Measurements from ENCODE around the gene MAP3K21.

The MAP3K21 gene

DNA sequence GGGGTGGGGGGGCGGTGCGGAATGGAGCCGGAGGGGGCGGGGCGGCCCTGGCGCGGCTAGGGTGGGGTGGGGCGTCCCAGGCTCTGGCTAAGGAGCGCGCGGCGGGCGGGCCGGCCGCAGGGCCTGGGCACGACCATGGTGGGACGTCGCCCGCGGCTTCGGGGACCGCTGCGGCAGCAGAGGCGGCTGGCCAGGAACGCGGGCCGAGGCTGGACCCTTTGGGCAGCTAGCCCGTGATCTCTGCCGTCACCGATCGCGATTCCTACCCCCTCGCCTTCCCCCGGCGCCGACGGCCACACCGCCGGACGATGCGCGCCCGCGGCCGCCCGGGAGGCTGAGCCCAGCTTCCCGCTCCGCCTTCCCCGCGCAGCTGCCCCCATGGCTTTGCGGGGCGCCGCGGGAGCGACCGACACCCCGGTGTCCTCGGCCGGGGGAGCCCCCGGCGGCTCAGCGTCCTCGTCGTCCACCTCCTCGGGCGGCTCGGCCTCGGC is at the start of gene MAP3K21:
Gene MAP3K21 (plus strand): TSS at position 74 of the 491 bp plus-strand sequence. CDS start 305 bp downstream, at position 379.
- peak in 9 of 58 donors; percentile 19 to 63 (median 48) for DNase-seq

- DNase-seq: no peak
Measured at GRCh38 chr1:233278631-233279030, 48.9 kb upstream of the MAP3K21 start.

DNA sequence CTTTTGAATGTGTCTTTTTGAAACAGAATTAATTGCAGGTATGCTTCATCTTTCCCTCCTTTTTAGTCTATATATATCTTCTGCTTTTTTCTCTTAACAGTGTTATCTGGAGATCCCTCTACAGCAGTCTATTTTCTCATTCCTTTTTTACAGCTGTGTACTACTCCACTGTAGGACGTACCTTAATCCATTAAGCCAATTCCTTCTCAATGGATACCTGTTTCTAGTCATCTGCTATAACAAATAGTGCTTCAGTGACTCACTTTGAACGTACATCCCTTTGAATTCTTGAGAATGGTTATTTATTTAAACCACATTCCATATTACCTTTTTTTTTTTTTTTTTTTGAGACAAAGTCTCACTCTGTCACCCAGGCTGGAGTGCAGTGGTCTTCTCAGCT is 47.6 kb upstream of the MAP3K21 start:
- no peak for DNase-seq

DNA sequence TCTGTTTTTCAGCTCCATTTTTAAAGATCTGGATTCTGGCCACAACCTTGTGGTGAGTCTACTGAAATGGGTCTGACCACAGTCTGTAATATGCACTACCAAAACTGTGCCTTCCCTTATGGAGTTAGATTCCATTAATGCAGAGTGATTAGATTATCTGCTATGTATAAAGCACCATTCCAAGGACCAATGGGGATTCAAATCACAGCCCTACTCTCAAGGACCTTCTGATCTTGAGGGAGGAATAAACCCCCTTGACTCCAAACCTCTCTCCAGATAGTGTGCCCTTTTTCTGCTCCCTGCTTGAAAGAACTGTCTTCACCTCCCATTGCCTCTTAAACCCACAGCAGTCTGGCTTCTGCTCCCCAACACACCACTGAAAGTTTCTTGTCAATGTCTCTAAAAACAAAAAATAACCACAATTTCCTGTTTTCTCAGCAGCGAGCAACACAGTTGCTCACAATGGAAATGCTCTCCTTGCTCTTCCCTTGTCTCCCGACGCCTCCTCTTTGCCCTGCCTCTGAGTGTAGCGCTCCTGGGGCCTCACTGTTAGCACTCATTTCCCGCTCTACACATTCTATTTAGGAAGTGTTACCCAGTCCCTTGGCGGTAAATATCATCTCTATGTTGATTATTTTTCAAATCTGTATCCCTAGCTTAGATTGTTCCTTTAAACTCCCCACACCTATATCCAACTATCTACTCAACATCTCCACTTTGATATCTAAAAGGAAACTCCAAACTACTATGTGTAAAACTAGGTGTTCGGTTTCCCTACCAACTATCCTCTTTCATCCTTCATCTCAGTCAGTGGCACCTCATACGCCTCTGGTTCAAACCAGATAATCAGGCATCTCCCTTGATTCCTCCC is 45.6 kb upstream of the MAP3K21 start:
- peak in 2 of 58 donors; percentile 17 to 32 for DNase-seq

- no peak for DNase-seq
Measured at GRCh38 chr1:233282582-233282886, 45.0 kb upstream of the MAP3K21 start.

DNA sequence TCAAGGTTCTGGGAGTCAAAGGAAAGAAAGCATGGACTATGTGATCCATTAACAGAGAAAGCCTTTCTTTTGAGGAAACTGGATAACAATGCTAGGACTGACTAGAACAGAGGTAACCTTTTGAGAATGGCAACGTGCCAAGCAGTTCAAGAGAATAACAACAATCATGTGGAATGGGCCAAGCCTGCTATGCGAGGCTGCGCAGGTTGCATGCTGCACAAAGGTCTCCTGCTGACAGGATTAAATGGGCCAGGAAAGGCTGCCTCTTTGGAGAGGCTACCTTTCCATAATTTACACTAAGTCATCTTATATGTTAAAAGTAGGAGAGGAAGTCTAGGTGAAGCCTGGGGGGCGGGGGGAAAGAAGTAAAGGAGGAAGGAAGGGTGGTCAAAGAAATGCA is 37.8 kb upstream of the MAP3K21 start:
- no peak for DNase-seq

DNA sequence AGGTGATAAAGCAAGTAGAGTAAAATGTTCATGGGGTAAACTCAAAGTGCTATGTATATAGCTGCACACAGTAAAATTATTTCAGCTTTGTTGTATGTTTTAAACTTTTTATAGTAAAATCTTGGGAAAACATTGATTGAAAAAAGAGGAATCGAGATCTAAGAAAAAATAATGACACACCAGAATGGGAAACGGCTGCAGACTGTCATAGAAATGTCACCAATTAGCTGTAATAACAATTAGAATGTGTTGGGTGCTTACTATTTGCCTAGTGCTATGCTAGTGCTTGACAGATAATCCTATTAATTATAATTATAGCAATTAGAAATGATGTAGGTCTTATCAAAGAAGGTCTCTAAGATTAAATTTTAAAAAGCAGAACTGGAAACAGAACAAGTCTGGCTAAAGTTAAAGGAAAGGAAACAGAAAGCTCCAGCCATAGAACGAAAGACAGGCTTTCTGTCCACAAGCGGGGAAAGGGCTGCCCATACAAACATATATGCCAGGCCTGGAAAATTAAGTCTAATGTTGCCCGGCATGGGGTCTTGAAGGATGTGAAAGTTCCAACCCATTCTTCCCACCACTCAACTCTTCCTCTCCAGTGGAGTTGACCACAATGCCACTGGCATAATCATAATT is 37.0 kb upstream of the MAP3K21 start:
- no peak for DNase-seq

DNA sequence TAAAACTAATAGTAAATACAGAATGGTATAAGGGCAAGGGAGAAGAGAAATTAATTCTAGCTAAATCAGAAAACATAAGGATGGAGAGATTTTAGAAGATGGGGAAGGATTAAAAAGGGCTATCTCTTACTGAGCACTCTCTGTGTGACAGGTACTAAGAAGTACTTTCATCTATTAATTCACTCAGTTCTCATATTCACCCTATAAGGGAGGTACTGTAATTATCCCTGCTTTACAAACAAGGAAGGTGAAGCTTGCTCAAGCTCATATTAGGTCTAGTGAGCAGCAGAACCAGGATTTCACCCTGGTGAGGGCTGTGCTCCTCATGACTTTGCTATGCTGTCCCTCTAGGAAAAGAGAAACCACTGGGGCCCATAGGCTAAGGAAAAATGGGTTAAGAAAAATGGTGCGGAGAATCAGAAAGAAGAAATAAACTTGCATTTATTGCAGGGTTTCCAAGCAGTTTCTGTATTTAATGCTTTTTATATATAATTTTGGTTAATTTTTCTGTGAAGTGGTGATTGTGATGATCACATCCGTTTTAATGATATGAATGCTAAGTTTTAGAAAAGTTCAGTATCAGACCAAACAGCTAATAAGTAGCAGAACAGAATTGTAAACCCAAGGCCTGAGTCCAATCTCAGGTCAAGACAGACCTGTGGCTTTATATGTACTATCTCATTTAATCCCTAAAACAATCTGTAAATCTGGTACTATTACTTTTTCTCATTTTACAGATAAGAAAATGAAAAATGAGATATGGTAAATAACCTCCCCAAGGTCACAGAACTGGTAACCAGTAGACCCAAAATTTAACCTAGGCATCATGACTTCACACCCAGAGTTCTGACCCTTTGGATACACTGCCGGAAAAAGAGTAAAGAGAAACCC is 33.7 kb upstream of the MAP3K21 start:
- no peak for DNase-seq

GRCh38 chr1:233294913-233295236 is 32.6 kb upstream of the MAP3K21 start:
- peak in 17 of 58 donors; percentile 5 to 51 (median 30) for DNase-seq

DNA sequence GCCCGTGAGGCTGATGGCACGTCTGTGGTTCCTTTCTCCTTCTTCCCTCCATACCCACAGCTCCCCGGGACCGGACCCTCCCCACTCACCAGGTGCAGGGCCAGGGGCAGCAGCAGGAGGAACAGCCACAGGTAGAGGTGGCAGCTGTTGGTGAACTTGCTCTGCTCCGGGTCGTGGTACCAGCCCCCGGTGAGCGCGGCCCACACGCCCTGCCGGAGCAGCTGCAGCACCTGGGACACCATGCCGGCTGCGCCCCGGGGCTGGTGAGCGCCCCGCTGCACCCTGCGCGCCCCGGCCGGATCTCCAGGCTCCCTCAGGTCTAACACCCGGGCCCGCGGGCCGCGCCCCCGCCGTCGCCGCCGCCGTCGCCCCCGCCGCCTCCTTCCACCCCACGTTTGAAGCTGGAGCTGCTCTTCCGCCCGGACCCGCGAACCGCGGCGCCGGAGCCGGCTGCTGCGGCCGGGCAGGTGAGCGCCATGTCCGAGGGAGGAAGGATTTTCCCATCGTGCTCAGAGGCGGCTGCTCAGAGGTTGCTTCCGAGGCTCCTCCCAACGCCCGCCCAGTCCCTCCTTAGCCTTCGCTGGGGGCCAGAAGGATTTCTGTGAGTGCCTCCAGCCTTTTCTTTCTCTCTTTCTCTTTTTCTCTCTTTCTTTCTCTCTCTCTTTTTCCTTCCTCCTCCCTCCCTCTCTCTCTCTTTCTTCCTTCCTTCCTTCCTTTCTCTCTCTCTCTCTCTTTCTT is 32.1 kb upstream of the MAP3K21 start, which contains the start of gene PCNX2:
Gene PCNX2 (minus strand): TSS at position 489 of the 738 bp plus-strand sequence. CDS start 247 bp downstream, at position 242.
- DNase-seq: peak in 47 of 58 donors; percentile 8 to 81 (median 37)

GRCh38 chr1:233295975-233296322 is 31.6 kb upstream of the MAP3K21 start:
- DNase-seq: no peak

- DNase-seq: no peak
Measured at GRCh38 chr1:233299450-233299849, 28.1 kb upstream of the MAP3K21 start.

DNA sequence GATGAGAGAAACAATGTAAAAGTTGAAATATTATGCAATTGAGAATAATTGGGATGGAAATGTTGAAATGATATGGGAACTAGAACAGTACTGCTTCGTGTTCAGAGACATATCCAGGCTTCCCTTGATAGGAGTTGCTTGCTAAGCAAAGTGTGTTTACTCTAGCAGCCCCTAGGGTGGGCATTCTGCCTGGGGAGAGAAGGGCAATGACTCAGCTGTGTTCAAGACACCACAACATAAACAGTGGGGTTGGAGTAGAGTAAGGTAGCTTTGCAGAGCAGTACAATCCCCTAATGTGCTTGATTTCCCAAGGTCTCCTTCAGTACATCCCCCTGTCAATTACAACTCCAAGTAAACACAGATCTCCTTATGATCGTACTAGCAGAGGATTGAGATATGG is 27.2 kb upstream of the MAP3K21 start:
- no peak for DNase-seq

GRCh38 chr1:233304489-233305102 is 22.9 kb upstream of the MAP3K21 start:
- DNase-seq: no peak

DNA sequence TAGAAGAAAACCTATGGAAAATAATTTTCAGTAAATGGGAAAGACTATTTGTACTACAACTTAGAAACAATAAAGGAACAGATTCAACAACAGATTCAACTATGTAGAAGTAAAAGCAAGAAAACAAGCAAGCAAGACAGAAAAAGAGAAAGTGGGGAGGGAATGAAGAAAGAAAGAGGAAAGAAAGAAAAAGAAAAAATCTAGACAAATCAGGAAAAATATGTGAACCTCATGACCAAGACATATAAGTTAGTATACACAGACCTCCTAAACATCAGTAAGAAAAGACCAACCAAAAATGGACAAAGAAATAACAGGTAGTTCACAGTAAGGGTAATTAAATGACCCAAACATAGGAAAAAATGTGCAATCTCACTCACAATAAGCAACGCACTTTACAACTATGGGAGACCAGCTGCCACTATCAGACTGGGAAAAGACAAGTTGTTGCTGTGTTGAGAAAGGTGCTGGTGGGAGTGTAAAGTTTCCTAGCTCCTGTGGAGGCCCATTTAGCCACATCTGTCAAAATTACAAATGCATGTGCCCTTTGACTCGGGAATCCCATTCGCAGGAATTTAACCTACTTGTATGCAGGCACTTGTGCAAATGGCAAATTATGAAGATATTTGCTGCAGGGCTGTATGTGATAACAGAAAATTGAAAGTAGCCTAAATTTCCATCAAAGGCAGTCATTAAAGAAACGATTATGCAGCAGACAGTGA is 13.9 kb upstream of the MAP3K21 start:
- DNase-seq: no peak

DNA sequence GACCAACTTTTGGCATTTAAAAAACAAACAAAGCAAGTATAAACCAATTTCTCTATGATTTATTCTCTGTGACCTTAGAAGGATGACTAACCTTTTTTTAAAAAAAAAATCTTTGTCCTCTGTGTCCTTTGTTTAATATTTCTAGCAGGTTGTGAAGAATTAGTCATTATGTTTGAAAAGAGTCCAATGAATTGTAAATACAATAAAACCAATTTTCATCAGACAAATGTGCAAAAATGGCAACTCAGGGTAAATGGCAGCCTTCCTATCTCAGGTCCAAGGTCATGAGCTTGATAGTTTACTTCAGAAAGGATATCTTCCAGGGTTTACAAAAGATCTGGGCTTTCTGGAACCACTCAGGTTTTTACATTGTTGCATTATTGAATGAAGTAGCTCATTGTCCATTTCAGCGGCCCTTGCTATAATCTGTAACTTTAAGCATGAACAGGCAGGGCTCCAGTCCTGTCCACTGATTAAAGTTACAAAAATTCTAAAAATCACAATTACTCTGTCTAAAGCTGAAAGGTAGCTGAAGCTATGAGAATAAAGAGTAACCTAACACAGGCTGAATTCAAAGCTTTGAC is 11.7 kb upstream of the MAP3K21 start:
- DNase-seq: no peak

GRCh38 chr1:233316473-233316872 is 11.1 kb upstream of the MAP3K21 start:
- DNase-seq: no peak

- DNase-seq: no peak
Measured at GRCh38 chr1:233319272-233319671, 8.3 kb upstream of the MAP3K21 start.

- DNase-seq: no peak
Measured at GRCh38 chr1:233320023-233320422, 7.5 kb upstream of the MAP3K21 start.

Data from anterior cingulate cortex (tissue), 58 donors.